Ecto neural progenitor cell (in vitro differentiated cells): ENCODE data around the gene KIRREL1.

Experiments
- DNase-seq: peaks from one replicate; pipeline ENCODE4 v3.0.0-alpha.2; 2018; ENCODE audit warnings: low spot score

KIRREL1 gene

GRCh38 chr1:158007667-158008386 is 14.4 kb downstream of the KIRREL1 start:
- no peak for DNase-seq

GRCh38 chr1:158008630-158009029 is 15.2 kb downstream of the KIRREL1 start:
- DNase-seq, result no peak

GRCh38 chr1:158011714-158012113 is 18.3 kb downstream of the KIRREL1 start:
- no peak for DNase-seq

GRCh38 chr1:158013840-158014730 is 20.6 kb downstream of the KIRREL1 start:
- DNase-seq, result no peak

GRCh38 chr1:158014731-158015320 is 21.4 kb downstream of the KIRREL1 start:
- DNase-seq, result no peak

- DNase-seq, result no peak
These were observed 23.3 kb downstream of the KIRREL1 start for GRCh38 chr1:158016651-158017335.

- no peak for DNase-seq
These were observed 24.6 kb downstream of the KIRREL1 start for GRCh38 chr1:158017800-158018595.

- no peak for DNase-seq
These were observed 25.9 kb downstream of the KIRREL1 start for GRCh38 chr1:158019171-158019868.

- DNase-seq, result no peak
These were observed 26.9 kb downstream of the KIRREL1 start for GRCh38 chr1:158020259-158020885.

GRCh38 chr1:158020886-158021620 is 27.6 kb downstream of the KIRREL1 start:
- no peak for DNase-seq

- DNase-seq, result no peak
These were observed 28.3 kb downstream of the KIRREL1 start for GRCh38 chr1:158021721-158022120.

GRCh38 chr1:158022554-158023312 is 29.3 kb downstream of the KIRREL1 start:
- no peak for DNase-seq

GRCh38 chr1:158024737-158025136 is 31.3 kb downstream of the KIRREL1 start:
- DNase-seq, result no peak

GRCh38 chr1:158025576-158026230 is 32.3 kb downstream of the KIRREL1 start:
- no peak for DNase-seq

- DNase-seq, result no peak
These were observed 33.2 kb downstream of the KIRREL1 start for GRCh38 chr1:158026651-158027050.

GRCh38 chr1:158027508-158027907 is 34.1 kb downstream of the KIRREL1 start:
- no peak for DNase-seq

- DNase-seq, result no peak
These were observed 35.5 kb downstream of the KIRREL1 start for GRCh38 chr1:158028969-158029368.

GRCh38 chr1:158035014-158035413 is 41.6 kb downstream of the KIRREL1 start:
- no peak for DNase-seq
